Ovary (tissue), 3 donors: ENCODE data around the gene PPM1E.

ENCODE experiments used
- EP300 ChIP-seq: sonication (generic); formaldehyde crosslinking; IDR thresholded peaks from one replicate; pipeline ENCODE4 v1.6.1; 2017; ENCODE audit warnings: antibody characterized with exemption
- POLR2A ChIP-seq: fragments of 450-650 bp; IDR thresholded peaks from one replicate; pipeline ENCODE4 v1.6.1; 2017; ENCODE audit warnings: antibody characterized with exemption, mild to moderate bottlenecking, moderate library complexity
- TF ChIP-seq, protein P1 (sequence below), 3 donors: fragments of 450-650 bp in 2 of 3; fragments of 200-600 bp in 1 of 3; IDR thresholded peaks; one replicate each; pipeline versions ENCODE4 v1.5.1 to v1.8.0; 2016 to 2022; ENCODE audit warnings: antibody characterized with exemption in 3 of 3, mild to moderate bottlenecking in 1 of 3
- donor health status: DM: no; HTN: no; CAD: no.

DNA sequence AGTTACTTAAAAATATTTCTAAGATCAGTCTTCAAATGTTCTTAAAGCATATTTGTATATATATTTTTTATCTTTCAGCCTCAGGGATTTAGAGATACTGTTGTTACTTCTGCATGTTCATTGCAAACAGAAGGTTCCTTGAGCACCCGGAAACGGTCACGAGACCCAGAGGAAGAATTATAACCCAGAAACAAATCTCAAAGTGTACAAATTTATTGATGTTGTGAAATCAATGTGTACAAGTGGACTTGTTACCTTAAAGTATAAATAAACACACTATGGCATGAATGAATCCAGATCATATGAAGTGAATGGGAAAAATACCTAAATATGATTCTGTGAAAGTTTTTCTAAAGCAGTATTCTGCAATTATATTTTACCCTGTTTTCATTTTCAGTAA is 21.6 kb upstream of the PPM1E start:
- TF ChIP-seq, protein P1, sequence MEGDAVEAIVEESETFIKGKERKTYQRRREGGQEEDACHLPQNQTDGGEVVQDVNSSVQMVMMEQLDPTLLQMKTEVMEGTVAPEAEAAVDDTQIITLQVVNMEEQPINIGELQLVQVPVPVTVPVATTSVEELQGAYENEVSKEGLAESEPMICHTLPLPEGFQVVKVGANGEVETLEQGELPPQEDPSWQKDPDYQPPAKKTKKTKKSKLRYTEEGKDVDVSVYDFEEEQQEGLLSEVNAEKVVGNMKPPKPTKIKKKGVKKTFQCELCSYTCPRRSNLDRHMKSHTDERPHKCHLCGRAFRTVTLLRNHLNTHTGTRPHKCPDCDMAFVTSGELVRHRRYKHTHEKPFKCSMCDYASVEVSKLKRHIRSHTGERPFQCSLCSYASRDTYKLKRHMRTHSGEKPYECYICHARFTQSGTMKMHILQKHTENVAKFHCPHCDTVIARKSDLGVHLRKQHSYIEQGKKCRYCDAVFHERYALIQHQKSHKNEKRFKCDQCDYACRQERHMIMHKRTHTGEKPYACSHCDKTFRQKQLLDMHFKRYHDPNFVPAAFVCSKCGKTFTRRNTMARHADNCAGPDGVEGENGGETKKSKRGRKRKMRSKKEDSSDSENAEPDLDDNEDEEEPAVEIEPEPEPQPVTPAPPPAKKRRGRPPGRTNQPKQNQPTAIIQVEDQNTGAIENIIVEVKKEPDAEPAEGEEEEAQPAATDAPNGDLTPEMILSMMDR (IDR thresholded peaks at IDR 0.05), result no peak
- TF ChIP-seq POLR2A (no peak), EP300 (no peak)
